ENCODE data around the gene CACNA2D4. TPM values are rescaled to one million over a fixed set of nuclear protein-coding genes. Genes with fewer than 3 reads are reported as not detected.

CACNA2D4 gene
- total RNA-seq, 1 donor from 2014 or later, result 0.76 TPM

DNA sequence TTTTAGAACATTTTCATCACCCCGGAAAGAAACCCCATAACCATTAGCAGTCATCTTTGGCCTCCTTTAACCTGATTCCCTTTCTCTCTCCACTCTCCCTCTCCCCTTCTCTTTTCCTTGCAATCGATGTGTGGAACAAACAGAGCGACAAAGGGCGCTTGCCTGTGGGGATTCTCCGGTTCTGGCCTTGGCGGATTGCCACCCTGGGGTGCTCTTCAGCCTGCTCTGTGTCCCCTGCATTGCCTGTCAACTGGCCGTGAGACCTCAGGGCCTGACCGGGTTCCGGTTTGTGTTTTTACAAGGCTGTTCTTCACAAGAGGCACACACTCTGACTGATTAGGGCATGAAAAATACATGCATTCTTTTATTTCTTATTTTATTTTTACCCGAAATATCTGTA lies 70.3 kb downstream of the CACNA2D4 start:
- no peak for DNase-seq (ENCODE audit: extremely low read depth, low read depth, low spot score)

DNA sequence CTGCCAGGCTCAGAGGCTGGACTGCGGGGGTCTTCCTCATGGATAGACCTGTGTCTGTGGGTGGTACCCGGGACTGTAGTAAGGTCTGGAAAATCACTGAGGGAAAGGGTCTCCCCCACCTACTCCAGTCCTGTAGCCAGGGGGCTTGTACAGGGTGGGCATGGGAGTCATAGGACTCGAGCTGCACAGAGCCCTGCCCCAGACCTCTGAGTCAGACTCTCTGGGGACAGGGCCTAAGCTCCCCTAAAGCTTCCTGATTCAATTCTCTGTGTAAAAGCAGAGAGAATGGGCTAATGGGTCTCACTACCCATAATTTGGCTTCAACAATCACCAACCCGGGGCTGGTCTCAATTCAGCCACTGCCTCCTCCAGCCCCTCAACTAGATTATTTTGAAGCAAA lies 71.0 kb downstream of the CACNA2D4 start:
- DNase-seq (ENCODE audit: extremely low read depth, low read depth, low spot score), result no peak

- no peak for DNase-seq (ENCODE audit: extremely low read depth, low read depth, low spot score)
Measured at GRCh38 chr12:1846421-1847405, 71.7 kb downstream of the CACNA2D4 start.

GRCh38 chr12:1845886-1846285 lies 72.6 kb downstream of the CACNA2D4 start:
- no peak for DNase-seq (ENCODE audit: extremely low read depth, low read depth, low spot score)

GRCh38 chr12:1845427-1845826 lies 73.0 kb downstream of the CACNA2D4 start:
- no peak for DNase-seq (ENCODE audit: extremely low read depth, low read depth, low spot score)

GRCh38 chr12:1844661-1845409 lies 73.6 kb downstream of the CACNA2D4 start:
- no peak for DNase-seq (ENCODE audit: extremely low read depth, low read depth, low spot score)

GRCh38 chr12:1844223-1844622 lies 74.2 kb downstream of the CACNA2D4 start:
- no peak for DNase-seq (ENCODE audit: extremely low read depth, low read depth, low spot score)

GRCh38 chr12:1843641-1844005 lies 74.8 kb downstream of the CACNA2D4 start:
- no peak for DNase-seq (ENCODE audit: extremely low read depth, low read depth, low spot score)

DNA sequence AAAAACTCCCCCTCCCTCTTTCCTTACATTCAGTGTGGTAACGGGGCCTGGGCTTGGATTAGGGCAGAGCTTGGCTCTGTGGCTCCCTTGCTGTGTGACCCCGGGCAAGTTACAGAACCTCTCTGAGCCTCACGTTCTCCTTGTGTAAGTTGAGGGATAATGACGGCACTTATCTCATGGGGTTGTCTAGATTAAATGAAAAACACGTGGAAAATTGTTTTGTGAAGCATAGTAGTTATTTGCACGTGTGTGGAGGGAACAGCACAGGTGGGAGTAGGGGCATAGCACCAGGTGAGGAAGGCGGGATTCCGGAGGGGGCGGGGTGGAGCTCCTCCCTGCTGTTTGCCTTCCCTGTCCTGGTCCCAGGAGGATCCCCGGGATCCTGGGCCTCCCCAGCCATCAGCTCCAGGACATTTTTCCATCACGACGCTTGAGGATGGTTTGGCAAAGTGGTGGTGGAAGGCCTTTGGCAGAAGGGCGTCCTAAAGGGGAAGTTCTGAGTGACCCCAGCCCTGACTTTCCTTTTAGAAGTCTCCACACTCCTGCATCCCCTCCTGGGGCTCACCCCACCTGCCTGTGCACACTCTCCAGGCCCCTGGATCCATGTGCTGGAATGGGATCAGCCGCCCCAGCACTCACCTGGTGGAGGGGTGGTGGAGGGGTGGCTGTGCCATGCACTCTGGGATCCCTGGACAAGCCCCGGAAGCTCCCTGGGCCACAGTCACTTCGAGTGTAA lies 75.4 kb downstream of the CACNA2D4 start:
- no peak for DNase-seq (ENCODE audit: extremely low read depth, low read depth, low spot score)

GRCh38 chr12:1842183-1842904 lies 76.1 kb downstream of the CACNA2D4 start:
- DNase-seq (ENCODE audit: extremely low read depth, low read depth, low spot score), result no peak

GRCh38 chr12:1841586-1842182 lies 76.8 kb downstream of the CACNA2D4 start:
- no peak for DNase-seq (ENCODE audit: extremely low read depth, low read depth, low spot score)

DNA sequence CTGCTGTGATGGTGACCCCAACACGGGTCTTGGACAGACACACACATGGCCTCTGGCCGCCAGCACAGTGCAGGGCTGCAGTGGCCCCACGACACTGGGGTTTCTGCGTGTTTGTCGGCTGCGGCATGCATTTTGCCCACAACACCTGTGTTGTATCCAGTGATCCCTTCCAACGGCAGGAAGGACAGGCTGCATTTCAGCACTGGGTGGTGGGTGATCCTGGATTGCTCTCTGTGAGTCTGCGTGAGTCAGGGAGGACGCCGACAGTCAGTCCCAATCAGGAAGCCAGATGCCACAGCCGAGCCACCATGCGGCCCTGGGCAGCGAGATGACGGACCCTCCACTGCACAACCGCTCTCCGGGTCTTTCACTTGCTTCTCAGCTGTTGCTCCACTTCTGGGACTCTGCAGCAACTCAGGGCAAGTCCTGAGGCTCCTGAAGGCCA lies 77.4 kb downstream of the CACNA2D4 start:
- no peak for DNase-seq (ENCODE audit: extremely low read depth, low read depth, low spot score)

- no peak for DNase-seq (ENCODE audit: extremely low read depth, low read depth, low spot score)
Measured at GRCh38 chr12:1839956-1840951, 78.2 kb downstream of the CACNA2D4 start.

DNA sequence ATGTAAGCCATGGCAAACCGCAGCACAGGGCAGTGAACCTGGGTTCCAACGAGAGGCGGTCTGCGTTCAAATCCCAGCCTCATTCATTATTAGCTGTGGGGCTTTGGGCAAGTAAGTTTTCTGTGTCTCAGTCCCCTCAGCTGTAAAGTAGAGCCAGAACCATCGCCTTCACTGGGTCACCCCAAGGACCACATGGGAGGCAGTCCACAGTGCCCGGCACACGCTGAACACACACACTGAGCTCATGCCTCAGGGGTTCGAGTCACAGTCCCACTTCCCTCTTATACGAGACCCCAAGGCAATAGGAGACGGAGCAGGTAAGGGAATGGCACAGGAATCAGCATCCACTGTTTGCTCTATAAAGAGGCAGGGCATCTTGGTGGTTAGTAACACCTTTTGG lies 79.0 kb downstream of the CACNA2D4 start:
- DNase-seq (ENCODE audit: extremely low read depth, low read depth, low spot score), result no peak

DNA sequence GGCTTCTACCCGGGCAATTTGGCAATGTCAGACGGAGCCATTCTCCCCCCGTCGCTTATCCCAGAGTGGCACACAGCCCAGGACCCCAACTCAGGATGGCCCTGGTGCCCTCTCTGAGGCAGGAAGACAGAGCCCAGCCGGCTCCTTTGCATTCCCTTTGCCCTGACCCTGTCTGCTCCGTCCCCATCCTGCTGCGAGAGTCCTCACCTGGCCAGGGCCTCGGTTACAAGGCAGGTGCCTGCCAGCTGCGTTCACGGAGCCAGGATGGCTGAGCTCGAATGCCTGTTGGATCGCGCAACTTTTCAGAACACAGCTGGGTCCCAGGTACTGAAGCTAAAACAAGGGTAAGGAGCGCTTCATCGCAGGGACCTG lies 79.5 kb downstream of the CACNA2D4 start:
- DNase-seq (ENCODE audit: extremely low read depth, low read depth, low spot score), result no peak

DNA sequence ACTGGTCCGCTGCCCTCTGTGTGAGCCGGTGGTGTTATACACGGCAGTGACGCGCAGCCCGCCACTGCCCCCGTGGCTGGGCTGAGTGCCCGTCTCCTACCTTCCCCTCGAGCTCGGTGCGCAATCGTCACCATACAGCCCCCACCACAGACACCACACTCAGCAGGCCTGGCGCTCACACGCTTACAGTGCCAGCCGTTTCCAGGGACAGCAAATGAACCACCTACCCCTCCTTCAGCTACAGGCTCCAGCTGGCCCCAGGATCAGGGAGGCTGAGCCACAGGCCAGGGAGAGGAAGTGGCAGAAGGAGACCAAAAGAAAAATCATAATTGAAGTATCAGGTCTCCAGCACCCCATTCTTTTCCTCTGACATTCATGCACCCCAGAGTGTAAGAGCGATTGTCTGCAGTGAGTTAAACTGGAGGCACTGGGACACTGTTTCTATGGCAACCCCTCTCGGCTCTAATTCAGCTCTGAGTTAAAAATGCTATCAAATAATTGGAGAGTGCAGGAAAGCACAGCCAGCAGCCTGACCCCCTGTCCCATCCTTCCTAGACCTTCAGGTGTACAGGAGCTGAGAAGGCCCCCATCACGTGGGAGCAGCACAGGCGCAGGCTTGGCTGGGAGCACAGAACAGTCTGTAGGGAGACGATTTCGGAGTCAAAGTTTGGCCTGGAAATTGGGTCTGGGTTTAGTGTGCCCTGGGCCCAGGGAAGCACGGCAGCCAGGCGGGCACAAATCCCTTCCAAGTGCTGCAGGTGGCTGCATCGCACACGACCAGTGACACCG lies 80.1 kb downstream of the CACNA2D4 start:
- no peak for DNase-seq (ENCODE audit: extremely low read depth, low read depth, low spot score)

DNA sequence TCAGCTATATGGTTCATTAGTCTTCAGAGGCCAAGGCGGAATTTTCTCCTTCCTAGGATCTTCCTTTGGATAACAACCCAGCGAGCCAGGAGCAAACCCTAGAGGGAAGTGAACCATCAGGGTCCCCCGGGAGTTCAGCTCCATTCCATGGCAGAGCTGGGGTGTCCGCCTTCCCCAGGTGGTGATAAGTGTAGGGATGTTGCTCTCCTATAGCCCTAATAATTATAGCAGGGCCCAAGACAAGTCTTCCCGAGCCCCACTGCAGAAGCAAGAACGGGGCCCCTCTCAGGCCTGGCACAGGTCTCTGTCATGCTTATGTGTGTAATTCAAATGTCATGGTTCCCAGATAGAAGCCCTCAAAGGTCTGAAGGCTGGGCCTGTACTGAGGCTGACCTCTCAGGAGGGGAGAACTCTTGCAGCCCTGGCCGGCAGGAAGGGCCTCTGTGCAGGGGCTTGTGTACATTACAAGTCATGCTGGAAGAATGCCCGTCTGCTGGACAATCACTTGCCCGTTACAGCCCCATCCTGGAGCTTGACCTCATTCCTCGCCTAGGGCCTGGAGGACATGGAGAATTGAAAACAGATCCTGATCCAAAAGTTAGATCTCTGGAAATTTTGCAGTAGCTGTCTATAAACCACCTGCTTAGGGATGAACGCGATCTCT lies 80.8 kb downstream of the CACNA2D4 start:
- no peak for DNase-seq (ENCODE audit: extremely low read depth, low read depth, low spot score)
